Measurements from ENCODE around the gene RNU6-9.
"Not testable (repeated sequence)": the region's sequence is repeated elsewhere in the genome, so short reads cannot be mapped to it uniquely, and the experiment has no call there.

The RNU6-9 gene

GRCh38 chr19:861756-862580 is 31.3 kb upstream of the RNU6-9 start:
- peak; percentile 63 for DNase-seq

- no peak for DNase-seq
These were observed 30.5 kb upstream of the RNU6-9 start for GRCh38 chr19:862581-863314.

DNA sequence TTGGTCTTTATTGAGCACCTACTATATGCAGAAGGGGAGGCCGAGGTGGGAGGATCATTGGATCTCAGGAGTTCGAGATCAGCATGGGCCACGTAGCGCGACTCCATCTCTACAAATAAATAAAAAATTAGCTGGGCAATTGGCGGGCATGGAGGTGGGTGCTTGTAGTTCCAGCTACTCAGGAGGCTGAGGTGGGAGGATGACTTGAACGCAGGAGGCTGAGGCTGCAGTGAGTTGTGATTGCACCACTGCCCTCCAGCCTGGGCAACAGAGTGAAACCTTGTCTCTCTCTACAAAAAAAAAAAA is 30.0 kb upstream of the RNU6-9 start:
- DNase-seq = no peak

GRCh38 chr19:866769-867300 is 26.4 kb upstream of the RNU6-9 start:
- no peak for DNase-seq

DNA sequence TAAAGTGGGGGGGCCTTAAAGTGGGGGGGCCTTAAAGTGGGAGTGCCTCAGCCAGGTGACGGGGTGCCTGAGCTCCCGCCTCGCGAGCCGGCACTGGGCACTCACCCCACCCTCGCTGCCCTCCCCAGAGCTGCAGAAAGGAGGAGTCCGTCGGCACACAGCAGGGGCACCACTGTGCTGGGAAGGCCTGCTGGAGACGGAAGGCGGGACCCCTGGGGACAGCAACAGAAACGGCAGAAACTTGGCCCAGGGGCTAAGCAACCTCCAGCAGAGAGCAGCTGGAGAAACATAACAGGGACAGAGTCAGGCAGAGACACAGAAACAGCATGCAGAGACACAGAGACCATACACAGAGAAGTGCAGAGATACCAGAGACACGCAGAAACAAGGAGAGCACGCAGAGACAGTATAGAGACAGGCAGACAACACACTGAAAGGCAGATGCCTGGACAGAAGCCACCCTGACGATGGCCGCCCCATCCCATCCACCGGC is 25.9 kb upstream of the RNU6-9 start:
- DNase-seq = no peak

DNA sequence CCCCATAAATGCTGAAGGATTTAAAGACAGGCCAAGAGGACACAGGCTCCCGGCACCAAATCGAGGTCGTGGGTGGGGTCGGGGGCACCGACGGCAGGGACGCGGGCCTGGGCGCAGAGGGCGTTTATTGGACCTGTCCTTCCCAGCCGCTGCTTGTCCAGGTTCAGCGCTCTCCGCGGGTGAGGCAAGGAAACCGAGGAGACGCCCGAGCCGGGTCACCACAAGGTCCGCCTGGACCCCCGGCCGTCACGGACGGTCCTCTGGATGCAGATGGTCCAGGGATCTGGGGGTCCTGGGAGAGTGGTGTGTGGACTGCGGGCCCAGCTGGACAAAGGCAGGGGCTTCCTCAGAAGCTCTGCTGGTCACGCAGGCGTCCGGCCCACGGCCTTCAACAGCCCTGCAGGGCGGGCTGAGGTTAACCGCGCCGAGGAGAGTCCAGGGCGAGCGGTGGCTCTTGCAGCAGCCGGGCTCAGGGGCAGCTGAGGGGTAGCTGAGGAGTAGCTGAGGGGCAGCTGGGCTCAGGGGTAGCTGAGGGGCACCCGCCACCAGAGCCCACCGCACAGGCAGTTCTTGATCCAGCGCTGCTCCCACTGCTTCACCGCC is 25.3 kb upstream of the RNU6-9 start:
- DNase-seq = no peak

DNA sequence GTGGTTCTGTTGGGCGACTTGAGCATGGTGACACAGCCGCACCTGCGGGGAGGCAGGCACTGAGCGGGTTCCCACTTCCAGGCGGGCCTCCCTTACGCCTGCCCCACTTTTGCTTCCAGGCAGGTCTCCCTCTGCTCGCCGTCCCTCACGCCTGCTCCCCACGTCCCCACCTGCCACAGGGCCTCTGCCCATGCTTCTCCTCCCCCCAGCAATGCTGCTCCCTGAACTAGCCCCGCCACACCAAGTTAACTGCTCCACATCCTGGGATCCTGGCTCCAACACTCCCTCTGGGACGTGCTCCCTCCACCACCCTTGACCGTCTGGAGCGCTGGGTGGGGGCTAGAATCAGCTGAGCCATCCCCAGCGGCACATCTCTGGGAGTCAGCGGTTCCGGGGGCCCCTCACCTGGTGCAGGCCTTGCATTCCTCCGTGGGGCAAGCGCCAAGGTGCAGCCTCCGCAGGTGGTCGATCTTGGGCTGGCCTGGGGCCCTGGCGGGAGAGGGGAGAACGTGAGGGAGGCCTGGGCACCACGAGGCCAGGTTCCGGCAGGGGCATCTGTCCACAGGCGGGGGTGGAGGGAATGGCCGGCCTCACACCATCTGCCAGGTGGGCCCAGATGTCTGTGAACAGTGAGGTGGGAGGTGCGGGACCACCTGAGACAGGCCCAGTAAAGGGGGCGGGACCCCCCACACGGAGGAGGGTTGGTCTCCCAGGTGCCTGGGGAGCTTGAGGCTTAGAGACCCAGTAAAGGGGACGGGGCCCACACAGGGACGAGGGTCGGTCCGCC is 24.6 kb upstream of the RNU6-9 start:
- no peak for DNase-seq

GRCh38 chr19:869245-870177 is 23.8 kb upstream of the RNU6-9 start:
- DNase-seq = no peak

- no peak for DNase-seq
These were observed 23.0 kb upstream of the RNU6-9 start for GRCh38 chr19:870314-870713.

GRCh38 chr19:870963-871401 is 22.3 kb upstream of the RNU6-9 start:
- peak; percentile 80 for DNase-seq

DNA sequence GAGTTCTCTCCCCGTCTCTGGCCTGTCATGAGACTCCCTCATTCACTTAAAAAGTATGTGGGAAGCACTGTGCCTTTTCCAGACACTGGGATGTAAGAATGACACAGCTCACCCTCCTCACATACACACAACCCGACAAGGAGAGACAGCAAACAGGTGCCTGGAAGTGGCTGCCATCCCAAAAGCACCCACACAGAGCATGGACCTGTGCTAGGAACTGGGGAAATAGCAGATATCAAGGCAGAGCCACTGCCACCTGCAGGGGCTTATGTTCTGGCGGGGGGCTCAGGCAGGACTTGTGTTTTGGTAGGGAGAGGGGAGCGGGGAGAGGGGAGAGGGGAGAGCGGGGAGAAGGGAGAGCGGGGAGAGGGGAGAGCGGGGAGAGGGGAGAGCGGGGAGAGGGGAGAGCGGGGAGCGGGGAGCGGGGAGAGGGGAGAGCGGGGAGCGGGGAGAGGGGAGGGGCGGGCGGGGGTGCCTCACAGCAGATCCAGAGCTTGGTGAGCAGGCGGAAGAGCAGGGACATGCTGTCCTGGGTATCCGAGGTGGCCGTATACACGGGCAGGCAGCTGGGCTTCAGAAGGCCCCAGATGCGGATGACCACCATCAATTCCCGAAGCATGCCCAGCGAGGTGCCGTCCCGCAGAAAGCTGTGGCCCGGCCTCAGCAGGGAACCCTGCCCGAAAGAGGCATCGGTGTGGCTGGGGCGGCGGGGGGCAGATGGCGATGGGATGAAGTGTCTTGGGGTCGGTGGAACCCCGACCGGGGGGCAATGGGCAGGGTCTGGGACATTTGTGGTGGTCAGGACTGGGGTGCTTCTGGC is 21.6 kb upstream of the RNU6-9 start:
- DNase-seq = no peak

- DNase-seq = no peak
These were observed 20.9 kb upstream of the RNU6-9 start for GRCh38 chr19:872266-872951.

DNA sequence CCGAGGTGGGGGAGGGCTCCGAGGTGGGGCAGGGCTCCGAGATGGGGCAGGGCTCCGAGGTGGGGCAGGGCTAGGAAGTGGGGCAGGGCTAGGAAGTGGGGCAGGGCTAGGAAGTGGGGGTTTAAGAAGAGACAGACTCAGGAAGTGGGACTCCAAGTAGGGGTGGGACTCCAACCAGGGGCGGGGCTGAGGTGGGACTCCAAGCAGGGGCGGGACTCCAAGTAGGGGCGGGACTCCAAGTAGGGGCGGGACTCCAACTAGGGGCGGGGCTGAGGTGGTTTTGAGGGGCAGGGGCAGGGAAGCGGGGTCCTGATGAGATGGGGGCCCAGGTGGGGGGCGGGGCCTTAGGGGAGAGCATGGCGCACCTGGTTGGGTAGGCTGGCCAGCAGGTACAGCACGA is 20.2 kb upstream of the RNU6-9 start:
- DNase-seq = no peak

- DNase-seq = no peak
These were observed 19.7 kb upstream of the RNU6-9 start for GRCh38 chr19:873561-874041.

DNA sequence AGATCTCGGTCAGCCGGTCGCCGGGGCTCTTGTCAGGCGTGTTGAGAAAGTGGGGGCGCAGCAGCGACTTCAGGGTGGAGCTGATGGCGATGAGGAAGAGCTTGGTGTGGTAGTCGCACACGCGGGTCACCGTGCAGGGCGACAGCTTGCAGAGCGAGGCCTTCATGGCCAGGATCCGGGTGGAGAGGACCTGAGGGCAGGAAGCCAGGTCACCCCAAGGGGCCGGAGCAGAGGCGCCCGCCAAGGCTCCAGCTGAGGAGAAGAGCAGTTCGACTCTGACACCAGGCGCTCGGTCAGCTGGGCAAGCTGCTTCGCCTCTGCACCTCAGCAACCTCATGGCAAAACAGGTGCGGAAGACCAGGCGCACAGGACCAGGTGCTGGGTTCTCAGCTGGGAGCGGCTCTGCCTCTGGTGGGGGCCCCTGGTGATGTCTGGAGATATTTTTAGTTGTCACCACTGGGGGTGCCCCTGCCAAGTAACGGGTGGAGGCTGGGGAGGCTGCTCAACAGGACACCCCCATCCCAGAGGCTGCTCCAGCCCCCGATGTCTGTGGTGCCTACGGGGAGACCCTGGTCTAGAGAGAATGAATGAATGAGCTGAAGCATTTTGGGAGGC is 17.9 kb upstream of the RNU6-9 start:
- no peak for DNase-seq

DNA sequence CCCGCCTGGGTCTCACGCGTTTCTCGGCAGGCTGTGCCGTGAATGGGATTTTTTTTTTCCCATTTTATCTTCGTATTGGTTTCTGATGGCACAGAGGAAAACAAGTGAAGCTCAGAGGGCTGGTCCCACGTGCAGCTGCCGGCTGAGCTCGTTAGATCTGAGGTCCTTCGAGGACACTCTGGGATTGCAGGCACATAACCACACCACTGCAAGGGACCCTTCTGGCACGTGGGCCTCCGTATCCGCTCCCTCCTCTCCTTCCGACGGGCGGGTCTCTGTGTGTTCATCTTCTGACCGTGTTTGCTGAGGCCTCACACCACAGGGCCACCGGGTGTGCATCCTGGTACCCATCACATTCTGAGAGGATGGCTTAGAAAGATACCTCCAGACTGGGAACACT is 17.2 kb upstream of the RNU6-9 start:
- no peak for DNase-seq

DNA sequence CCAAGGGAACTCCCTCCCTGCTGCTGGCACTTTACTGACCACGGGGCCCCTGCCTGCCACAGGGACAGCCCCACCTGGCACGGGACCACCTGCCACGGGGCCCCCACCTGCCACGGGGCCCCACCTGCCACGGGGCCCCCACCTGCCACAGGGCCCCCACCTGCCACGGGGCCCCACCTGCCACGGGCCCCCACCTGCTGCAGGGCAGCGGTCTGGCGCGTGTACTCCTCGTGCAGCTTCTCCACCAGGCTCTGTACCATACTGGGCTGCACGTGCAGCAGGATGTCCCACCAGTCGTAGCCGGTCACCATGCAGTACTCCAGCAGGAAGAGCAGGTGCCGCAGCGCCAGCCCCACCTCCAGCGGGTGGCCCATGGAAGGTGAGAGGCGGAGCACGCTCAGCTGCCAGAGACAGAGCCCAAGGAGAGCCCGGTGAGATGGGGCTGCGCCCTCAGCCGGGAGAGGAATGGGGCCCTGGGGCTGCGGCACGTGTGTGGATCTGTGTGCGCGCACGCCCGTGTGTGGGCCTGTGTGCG is 16.4 kb upstream of the RNU6-9 start:
- no peak for DNase-seq

DNA sequence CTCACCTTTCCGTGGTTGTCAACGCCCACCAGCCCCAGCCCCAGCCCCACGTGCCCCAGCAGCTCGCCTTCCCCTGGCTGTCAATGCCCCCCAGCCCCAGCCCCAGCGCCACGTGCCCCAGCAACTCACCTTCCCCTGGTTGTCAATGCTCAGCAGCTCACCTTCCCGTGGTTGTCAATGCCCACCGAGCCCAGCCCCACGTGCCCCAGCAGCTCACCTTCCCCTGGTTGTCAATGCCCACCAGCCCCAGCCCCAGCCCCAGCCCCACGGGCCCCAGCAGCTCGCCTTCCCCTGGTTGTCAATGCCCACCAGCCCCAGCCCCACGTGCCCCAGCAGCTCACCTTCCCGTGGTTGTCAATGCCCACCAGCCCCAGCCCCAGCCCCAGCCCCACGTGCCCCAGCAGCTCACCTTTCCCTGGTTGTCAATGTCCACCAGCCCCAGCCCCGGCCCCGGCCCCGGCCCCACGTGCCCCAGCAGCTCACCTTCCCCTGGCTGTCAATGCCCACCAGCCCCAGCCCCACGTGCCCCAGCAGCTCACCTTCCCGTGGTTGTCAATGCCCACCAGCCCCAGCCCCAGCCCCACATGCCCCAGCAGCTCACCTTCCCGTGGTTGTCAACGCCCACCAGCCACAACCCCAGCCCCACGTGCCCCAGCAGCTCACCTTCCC is 15.2 kb upstream of the RNU6-9 start:
- DNase-seq = not testable (repeated sequence)
